ENCODE results near the gene EDN1. TPM values are rescaled to one million over a fixed set of nuclear protein-coding genes. Genes with fewer than 3 reads are reported as not detected.
"Not testable (repeated sequence)": the region's sequence is repeated elsewhere in the genome, so short reads cannot be mapped to it uniquely, and the experiment has no call there.

The EDN1 gene
- total and polyA plus RNA-seq, 12 donors = 0.18 to 7.9 (median 1.6) TPM

GRCh38 chr6:12315292-12316081, 25.3 kb downstream of the EDN1 start:
- H3K27ac ChIP-seq = no peak overlapping the region

GRCh38 chr6:12318749-12319148, 28.6 kb downstream of the EDN1 start:
- TF ChIP-seq CTCF (IDR thresholded peaks at IDR 0.05) (no peak), POLR2A (IDR thresholded peaks at IDR 0.05) (no peak)
- 57 to 90% (median 79%) methylated on average over 2 of the region's 2 CpGs for WGBS, 4 donors
- intact Hi-C loops (cut with DNase I) = no loop called here
- H3K36me3 ChIP-seq (replicated peaks in 1 of 2) = no peaks in the 10 kb centered on the region
- no peaks in the 10 kb centered on the region for H3K9me3 ChIP-seq (replicated peaks in 1 of 3)
- no peak overlapping the region for H3K4me3 ChIP-seq
- DNase-seq = no peak
- H3K27me3 ChIP-seq = no peaks in the 10 kb centered on the region
- no peaks in the 10 kb centered on the region for H3K4me1 ChIP-seq (replicated peaks in 1 of 2)
- no peak overlapping the region for H3K27ac ChIP-seq

More at GRCh38 chr6:12315292-12316081, 25.3 kb downstream of the EDN1 start:
- Histone ChIP-seq H3K4me1 (replicated peaks in 1 of 2) (no peaks in the 10 kb centered on the region), H3K9me3 (replicated peaks in 1 of 3) (no peaks in the 10 kb centered on the region), H3K4me3 (no peak overlapping the region), H3K36me3 (replicated peaks in 1 of 2) (no peaks in the 10 kb centered on the region), H3K27me3 (no peaks in the 10 kb centered on the region)
- DNase-seq = no peak
- 80 to 90% (median 87%) methylated on average over 5 of the region's 5 CpGs for WGBS, 4 donors
- intact Hi-C loops (cut with DNase I) = no loop called here
- TF ChIP-seq CTCF (IDR thresholded peaks at IDR 0.05) (no peak), POLR2A (IDR thresholded peaks at IDR 0.05) (no peak)

GRCh38 chr6:12320074-12320473, 29.9 kb downstream of the EDN1 start:
- DNase-seq; H3K9me3 ChIP-seq (replicated peaks in 1 of 3); H3K27ac ChIP-seq; H3K4me1 ChIP-seq (replicated peaks in 1 of 2); H3K27me3 ChIP-seq; intact Hi-C loops (cut with DNase I); H3K36me3 ChIP-seq (replicated peaks in 1 of 2); H3K4me3 ChIP-seq: not testable (repeated sequence)
- WGBS, 4 donors = 87 to 95% (median 90%) methylated on average over 5 of the region's 5 CpGs

GRCh38 chr6:12324099-12324498, 33.9 kb downstream of the EDN1 start:
- no peak overlapping the region for H3K27ac ChIP-seq
- H3K9me3 ChIP-seq (replicated peaks in 1 of 3) = no peaks in the 10 kb centered on the region
- no peaks in the 10 kb centered on the region for H3K36me3 ChIP-seq (replicated peaks in 1 of 2)
- H3K4me1 ChIP-seq (replicated peaks in 1 of 2) = no peaks in the 10 kb centered on the region
- intact Hi-C loops (cut with DNase I) = no loop called here
- H3K4me3 ChIP-seq = no peak overlapping the region
- WGBS, 4 donors = 62 to 85% (median 73%) methylated on average over 3 of the region's 3 CpGs
- no peak for DNase-seq
- no peaks in the 10 kb centered on the region for H3K27me3 ChIP-seq
- TF ChIP-seq CTCF (IDR thresholded peaks at IDR 0.05) = no peak
- no peak for TF ChIP-seq POLR2A (IDR thresholded peaks at IDR 0.05)

- H3K4me1 ChIP-seq (replicated peaks in 1 of 2) = no peaks in the 10 kb centered on the region
- no peaks in the 10 kb centered on the region for H3K27me3 ChIP-seq
- no peak for DNase-seq
- no peaks in the 10 kb centered on the region for H3K9me3 ChIP-seq (replicated peaks in 1 of 3)
- H3K27ac ChIP-seq = no peak overlapping the region
- H3K4me3 ChIP-seq = no peak overlapping the region
- no peak for TF ChIP-seq CTCF (IDR thresholded peaks at IDR 0.05)
- no peak for TF ChIP-seq POLR2A (IDR thresholded peaks at IDR 0.05)
- intact Hi-C loops (cut with DNase I) = no loop called here
- H3K36me3 ChIP-seq (replicated peaks in 1 of 2) = no peaks in the 10 kb centered on the region
These were observed 34.6 kb downstream of the EDN1 start for GRCh38 chr6:12324748-12325147.

Data from adrenal gland (tissue), 12 donors.